GM21367 (cell line): ENCODE results near the gene SLC39A7.

Experiments
- ATAC-seq: cut with Tn5 transposase; IDR thresholded peaks from one replicate; pipeline ENCODE4 v1.9.1; 2021; ENCODE audit not compliant: unreplicated experiment

The SLC39A7 gene, protein sequence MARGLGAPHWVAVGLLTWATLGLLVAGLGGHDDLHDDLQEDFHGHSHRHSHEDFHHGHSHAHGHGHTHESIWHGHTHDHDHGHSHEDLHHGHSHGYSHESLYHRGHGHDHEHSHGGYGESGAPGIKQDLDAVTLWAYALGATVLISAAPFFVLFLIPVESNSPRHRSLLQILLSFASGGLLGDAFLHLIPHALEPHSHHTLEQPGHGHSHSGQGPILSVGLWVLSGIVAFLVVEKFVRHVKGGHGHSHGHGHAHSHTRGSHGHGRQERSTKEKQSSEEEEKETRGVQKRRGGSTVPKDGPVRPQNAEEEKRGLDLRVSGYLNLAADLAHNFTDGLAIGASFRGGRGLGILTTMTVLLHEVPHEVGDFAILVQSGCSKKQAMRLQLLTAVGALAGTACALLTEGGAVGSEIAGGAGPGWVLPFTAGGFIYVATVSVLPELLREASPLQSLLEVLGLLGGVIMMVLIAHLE

DNA sequence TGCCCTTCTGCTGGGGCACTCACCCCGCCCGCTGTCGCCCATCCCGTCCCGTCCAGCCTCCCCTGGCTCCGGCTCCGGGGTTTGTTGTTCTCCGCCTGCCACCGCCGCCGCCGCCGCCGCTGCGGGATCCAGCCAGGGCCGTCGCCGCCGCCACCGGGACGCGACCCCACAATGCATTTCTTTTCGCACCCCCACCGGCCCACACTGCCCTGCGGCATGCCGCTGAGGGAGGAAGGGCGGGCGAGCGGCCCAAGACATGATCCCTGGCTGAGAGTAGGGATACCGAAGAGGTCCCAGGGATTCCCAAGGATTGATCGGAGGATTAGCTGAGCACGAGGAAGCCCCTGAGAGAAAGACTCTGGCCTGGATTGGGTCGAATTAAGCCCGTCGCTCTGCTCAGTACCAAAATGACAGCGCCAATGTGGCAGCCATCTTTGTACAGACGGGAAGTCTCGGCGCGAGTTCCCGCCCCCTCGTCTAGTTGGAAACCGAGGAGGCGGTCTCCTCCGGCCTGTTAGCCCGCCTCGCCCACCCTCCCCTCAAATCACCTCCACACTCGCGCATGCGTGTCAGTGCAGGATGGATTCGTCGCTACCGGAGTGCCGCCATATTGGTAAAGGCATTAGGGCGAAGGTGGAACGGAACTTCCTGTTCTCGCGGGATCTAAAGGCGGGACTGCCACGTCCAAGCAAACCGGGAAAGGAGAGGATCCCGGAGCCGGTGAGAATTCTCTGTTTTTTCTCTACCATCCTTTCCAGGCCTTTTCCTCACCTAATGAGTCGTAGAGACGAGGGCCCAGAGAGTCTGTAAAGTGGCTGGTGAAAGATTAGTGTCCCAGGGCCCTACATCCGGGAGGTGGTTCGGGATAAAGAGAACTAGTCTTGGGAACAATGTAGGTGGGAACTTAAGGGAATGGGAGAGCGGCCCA lies at the start of gene SLC39A7, which contains the start of gene RXRB:
Gene SLC39A7, plus strand, starts transcription at position 649 of the 928 bp plus-strand sequence. CDS start 379 bp downstream, outside the sequence.
Gene RXRB, minus strand, starts transcription at position 447 of the 928 bp plus-strand sequence. Its CDS starts 189 bp downstream, at position 258.
- no peak for ATAC-seq

- ATAC-seq, result no peak
Observed at GRCh38 chr6:33151050-33151449, 49.6 kb upstream of the SLC39A7 start.

DNA sequence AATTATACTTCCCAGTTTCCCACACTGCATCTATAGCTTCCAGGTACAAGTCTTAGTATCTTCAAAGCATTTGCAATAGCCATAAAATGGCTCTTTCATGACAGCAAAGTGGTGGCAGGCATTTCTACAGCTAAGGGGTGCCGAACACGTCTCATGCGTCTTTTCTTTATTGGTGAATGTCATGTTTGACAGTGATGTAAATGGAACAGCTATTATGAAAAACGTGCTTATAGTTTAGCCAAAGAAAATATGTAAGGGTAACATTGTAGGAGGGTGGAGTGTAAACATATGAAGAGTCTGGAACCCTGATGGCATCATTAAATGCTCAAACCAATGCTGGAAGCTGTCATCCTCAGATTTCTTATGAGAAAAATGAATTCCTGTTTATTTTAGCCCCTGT lies 46.3 kb upstream of the SLC39A7 start:
- no peak for ATAC-seq

- no peak for ATAC-seq
Observed at GRCh38 chr6:33156561-33156960, 44.1 kb upstream of the SLC39A7 start.

GRCh38 chr6:33156964-33157363 lies 43.7 kb upstream of the SLC39A7 start:
- no peak for ATAC-seq

- no peak for ATAC-seq
Observed at GRCh38 chr6:33160096-33160495, 40.6 kb upstream of the SLC39A7 start.

- no peak for ATAC-seq
Observed at GRCh38 chr6:33160728-33161344, 39.8 kb upstream of the SLC39A7 start.

- peak; percentile 71 for ATAC-seq
Observed at GRCh38 chr6:33161354-33162331, 39.0 kb upstream of the SLC39A7 start.

- ATAC-seq, result no peak
Observed at GRCh38 chr6:33163540-33163939, 37.1 kb upstream of the SLC39A7 start.

DNA sequence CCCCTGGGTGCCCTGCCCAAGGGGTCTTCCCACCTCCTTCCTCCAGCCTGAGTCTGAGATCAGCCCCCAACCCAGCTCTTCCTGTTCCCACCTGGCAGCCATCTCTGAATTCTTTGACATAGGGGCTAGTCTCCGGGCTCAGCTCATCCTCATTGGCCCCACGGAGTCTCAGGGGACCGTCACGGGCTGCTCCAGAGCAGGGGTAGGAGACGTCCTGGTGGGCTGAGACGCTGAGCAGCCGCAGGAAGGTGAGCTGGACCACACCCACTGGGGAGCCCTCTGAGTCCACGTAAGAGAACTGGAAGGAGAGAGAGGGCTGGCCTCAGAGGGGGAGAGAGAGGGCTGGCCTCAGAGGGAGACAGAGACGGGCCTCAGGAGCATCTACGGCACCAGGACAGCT lies 36.5 kb upstream of the SLC39A7 start:
- no peak for ATAC-seq

DNA sequence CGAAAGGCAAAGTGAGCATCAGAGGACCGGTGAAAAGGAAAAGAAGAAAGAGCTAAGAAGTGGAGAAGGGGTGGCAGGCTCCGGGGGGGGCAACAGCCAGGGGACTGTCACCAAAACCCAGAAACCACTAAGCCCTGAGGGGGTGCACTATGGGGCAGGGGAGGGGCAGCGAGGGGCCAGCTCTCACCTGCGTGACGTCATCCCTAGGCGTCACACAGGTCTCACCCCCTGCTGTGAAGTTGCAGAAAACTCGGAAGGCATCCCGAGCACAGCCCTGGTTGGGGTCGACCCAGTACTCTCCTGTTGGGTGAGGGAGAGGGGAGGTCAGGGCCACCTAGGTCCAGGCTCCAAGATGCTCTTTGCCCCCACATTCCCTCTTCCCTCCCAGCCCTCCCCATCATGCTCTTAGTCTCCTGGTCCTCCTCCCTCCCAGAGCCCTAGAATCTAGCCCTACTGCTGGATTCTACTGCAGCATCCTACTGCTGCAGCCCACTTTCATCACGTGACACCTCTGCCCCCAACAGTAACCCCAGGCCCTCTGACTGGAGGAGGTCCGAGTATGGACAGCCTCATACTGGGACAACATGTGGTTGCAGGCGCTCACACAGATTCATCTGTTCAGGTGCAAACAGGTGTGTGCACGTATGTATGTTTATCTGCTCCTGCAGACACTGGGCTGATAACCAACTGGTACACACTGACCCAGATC lies 35.8 kb upstream of the SLC39A7 start:
- no peak for ATAC-seq

DNA sequence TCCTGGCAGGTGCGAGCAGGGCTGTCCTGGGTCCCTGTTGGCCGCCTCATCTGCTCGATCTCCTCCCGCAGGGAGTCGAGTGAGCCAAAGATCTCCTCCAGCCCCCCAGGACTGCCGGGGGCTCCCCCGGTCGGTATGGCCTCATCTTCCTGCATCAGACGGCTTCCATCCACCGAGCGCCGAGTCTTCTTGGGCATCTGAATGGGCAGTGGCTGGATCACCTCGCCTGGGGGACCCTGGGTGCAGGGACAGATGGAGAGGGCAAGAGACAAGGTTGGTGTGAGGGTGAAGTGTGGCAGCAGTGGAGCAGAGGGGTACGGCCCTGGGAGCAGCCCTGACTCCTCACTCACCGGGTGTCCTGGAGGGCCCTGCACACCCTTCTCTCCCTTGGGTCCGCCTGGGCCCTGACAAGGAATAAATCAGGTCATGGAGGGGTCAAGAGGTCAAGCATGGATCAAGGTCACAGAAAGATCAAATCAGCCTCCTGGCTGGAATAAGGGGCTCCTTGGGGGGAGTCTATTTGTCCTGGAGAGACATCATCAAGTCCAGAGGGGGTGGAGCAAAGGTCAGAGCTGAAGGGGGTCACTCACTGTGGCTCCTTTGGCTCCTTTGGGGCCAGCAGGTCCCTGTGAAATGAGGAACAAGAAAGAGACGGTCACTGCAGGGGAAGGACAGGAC lies 34.9 kb upstream of the SLC39A7 start:
- no peak for ATAC-seq

GRCh38 chr6:33166363-33166762 lies 34.3 kb upstream of the SLC39A7 start:
- no peak for ATAC-seq

DNA sequence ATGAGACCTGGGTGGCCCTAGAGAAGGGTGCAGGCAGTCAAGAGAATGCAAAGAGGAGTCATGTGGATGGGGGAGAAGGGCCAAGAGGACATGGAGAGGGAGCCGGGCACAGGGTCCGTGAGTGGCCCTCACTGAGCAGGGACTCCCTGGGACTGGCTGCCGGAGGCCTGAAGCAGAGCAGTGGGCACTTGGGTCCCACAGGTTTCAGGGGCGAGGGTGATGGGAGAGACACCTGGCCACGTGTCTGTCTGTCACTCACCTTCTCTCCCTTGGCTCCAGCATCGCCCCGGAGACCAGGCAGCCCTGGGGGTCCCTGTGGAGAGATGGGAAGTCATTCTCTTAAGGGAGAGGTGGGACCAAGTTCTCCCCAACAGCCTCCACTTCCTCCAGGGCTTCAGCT lies 33.9 kb upstream of the SLC39A7 start:
- ATAC-seq, result no peak

GRCh38 chr6:33167374-33168283 lies 33.0 kb upstream of the SLC39A7 start:
- ATAC-seq, result no peak

DNA sequence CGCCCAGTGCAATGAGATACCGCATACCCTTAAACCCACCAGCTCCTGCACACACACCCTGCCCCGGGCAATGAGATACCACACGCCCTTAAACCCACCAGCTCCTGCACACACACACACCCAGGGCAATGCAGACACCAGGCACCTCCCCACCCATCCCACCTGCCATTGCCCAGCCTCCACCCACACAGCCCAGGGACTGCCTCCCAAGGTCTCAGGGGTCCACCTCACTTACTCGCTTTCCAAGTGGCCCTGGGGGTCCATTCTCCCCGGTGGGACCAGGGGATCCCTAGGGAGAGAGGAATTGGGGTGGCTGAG lies 32.4 kb upstream of the SLC39A7 start:
- no peak for ATAC-seq

GRCh38 chr6:33168639-33169038 lies 32.0 kb upstream of the SLC39A7 start:
- ATAC-seq, result no peak
